H1 (cell line): ENCODE data around the gene SLC43A2. TPM values are rescaled to one million over a fixed set of nuclear protein-coding genes. Genes with fewer than 3 reads are reported as not detected.

Experiments
- BCL11A ChIP-seq, 2 experiments: IDR thresholded peaks; one replicate each; pipeline ENCODE4 v1.6.1; 2011; ENCODE audit warnings: low read depth in 2 of 2, low read length in 2 of 2, mild to moderate bottlenecking in 2 of 2
- CEBPB ChIP-seq: IDR thresholded peaks from 2 replicates; pipeline ENCODE4 v1.6.1; 2012; ENCODE audit warnings: low read depth, low read length
- MAFK ChIP-seq: IDR thresholded peaks from 2 replicates; pipeline ENCODE4 v1.6.1; 2012; ENCODE audit warnings: low read depth, mild to moderate bottlenecking, improper control_type of control experiment, low read length
- SAP30 ChIP-seq: fragments of 300-600 bp; sonication (generic); IDR thresholded peaks from 2 replicates; pipeline ENCODE4 v1.7.1; 2012; ENCODE audit warnings: low read length, moderate library complexity, mild to moderate bottlenecking, inconsistent platforms; ENCODE audit not compliant: insufficient read depth, insufficient replicate concordance
- SP2 ChIP-seq: IDR thresholded peaks from 2 replicates; pipeline ENCODE4 v1.6.1; 2012; ENCODE audit warnings: mild to moderate bottlenecking, low read length, inconsistent platforms
- SUZ12 ChIP-seq: fragments of 200-600 bp; sonication (generic); IDR thresholded peaks from 2 replicates; pipeline ENCODE4 v1.6.1; 2012; ENCODE audit warnings: mild to moderate bottlenecking, inconsistent platforms, low read length, moderate library complexity, mixed read lengths
- TBP ChIP-seq: IDR thresholded peaks from 2 replicates; pipeline ENCODE4 v1.6.1; 2011; ENCODE audit warnings: low read depth, low read length, improper control_type of control experiment
- polyA plus RNA-seq, 7 experiments: library from polyadenylated mRNA; depleted of rRNA in 3 of 7; stranded (reverse) in 5 of 7; unstranded in 2 of 7; fragments of >200 nt in 5 of 7; fragments of 200-250 nt in 2 of 7; gene quantifications; 1 replicate in 5 of 7; 2 replicates in 1 of 7; 4 replicates in 1 of 7; pipeline versions ENCODE4 v1.2.1 to v1.2.3, GENCODE V29; 2011 to 2013; ENCODE audit warnings: missing spikeins in 2 of 7, mixed read lengths in 2 of 7
- total RNA-seq: library from RNA; stranded (reverse); fragmentation: NEBNext Ultra II Directional; extraction: Animal tissue kit (Norgen Biotek cat#: 25700); gene quantifications from 2 replicates; pipeline ENCODE4 v1.2.1, GENCODE V29; 2021
- TF ChIP-seq, protein P1 (sequence below): IDR thresholded peaks from 2 replicates; pipeline ENCODE4 v1.6.1; 2012; ENCODE audit warnings: inconsistent platforms
- TF ChIP-seq, protein P2 (sequence below): IDR thresholded peaks from 2 replicates; pipeline ENCODE4 v1.6.1; 2011; ENCODE audit warnings: low read length, improper control_type of control experiment

Gene SLC43A2
- total and polyA plus RNA-seq, 2 of the 8 experiments (the other 6 are each of a cell fraction or from before 2014, with no cell fraction given): 6.6 to 10.5 TPM

DNA sequence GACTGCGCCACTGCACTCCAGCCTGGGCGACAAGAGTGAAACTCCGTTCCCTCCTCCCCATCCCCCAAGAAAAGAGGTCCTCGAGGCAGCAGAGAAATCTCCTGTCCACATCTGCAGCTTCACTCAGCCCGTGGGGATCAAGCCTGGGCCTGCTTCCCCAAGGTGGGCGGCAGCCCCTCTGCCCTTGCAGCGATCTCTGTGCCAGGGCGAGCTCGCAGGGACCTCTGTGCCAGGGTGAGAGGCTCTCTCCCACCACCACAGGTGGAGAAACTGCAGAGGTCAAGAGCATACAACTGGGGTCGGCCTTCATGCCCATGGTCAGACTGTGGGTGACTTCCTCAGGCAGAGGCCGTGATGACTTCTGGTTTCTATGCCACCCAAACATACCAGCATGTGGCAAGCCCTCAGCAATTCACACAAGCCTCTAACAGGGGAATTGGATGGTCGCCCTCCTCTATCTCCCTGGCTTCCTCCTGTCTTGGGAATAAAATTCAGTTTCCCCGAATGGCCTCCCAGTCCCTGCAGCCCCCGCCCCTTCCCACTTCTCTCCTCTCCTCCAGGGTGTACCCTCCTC is 5.5 kb downstream of the SLC43A2 start (continued):
- TF ChIP-seq MAFK (no peak), SUZ12 (no peak), SAP30 (no peak), TBP (no peak), SP2 (no peak), BCL11A (IDR thresholded peaks at IDR 0.05; ENCODE audit: low read depth in 2 of 2, low read length in 2 of 2) (no peak), CEBPB (no peak)
- TF ChIP-seq, protein P1, sequence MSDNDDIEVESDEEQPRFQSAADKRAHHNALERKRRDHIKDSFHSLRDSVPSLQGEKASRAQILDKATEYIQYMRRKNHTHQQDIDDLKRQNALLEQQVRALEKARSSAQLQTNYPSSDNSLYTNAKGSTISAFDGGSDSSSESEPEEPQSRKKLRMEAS: no peak
- TF ChIP-seq, protein P2, sequence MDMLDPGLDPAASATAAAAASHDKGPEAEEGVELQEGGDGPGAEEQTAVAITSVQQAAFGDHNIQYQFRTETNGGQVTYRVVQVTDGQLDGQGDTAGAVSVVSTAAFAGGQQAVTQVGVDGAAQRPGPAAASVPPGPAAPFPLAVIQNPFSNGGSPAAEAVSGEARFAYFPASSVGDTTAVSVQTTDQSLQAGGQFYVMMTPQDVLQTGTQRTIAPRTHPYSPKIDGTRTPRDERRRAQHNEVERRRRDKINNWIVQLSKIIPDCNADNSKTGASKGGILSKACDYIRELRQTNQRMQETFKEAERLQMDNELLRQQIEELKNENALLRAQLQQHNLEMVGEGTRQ: no peak
